ENCODE results near the gene TRIP11. TPM values are rescaled to one million over a fixed set of nuclear protein-coding genes. Genes with fewer than 3 reads are reported as not detected.

Gene TRIP11
- total and polyA plus RNA-seq, 2 of the 13 experiments (the other 11 are each of a cell fraction or from before 2014, with no cell fraction given), result 10.9 to 32.8 TPM

- no peaks in the 10 kb centered on the region for H3K79me2 ChIP-seq (ENCODE audit: insufficient read depth, low read length)
- DNase-seq (ENCODE audit: low spot score), result no peak
- ChIA-PET POLR2A (no interaction called here), CTCF (ENCODE audit: low intra/inter-chr PET ratio, low total read pairs) (no interaction called here)
- no peak overlapping the region for H3K27ac ChIP-seq (ENCODE audit: extremely low read length, insufficient read depth, low read length)
- no peak for ATAC-seq
- intact Hi-C loops (cut with micrococcal nuclease; ENCODE audit: unreplicated experiment), result no loop called here
- no peaks in the 10 kb centered on the region for H4K20me1 ChIP-seq (ENCODE audit: insufficient read depth, low read length)
- H3K27me3 ChIP-seq (ENCODE audit: control insufficient read depth in 1 of 2, insufficient read depth in 2 of 2, low read length in 2 of 2), result no peaks in the 10 kb centered on the region
- no TSS peak for BruUV-seq (replicated peaks)
- in situ Hi-C loops (cut with HindIII; ENCODE audit: extremely low pct_ligation_motif_present, low pct_unique_long_range_greater_than_20kb), result no loop called here
- no peaks in the 10 kb centered on the region for H3K36me3 ChIP-seq (replicated peaks in 1 of 2; ENCODE audit: control insufficient read depth in 1 of 2, insufficient read depth in 2 of 2, low read length in 2 of 2)
- no peak overlapping the region for H2AFZ ChIP-seq (ENCODE audit: low read length)
- no peak overlapping the region for H3K4me3 ChIP-seq (replicated peaks in 1 of 3; ENCODE audit: insufficient read depth in 1 of 3, low read depth in 2 of 3, low read length in 3 of 3)
- H3K4me1 ChIP-seq (ENCODE audit: insufficient read depth, low read length), result no peaks in the 10 kb centered on the region
- H3K9me3 ChIP-seq (ENCODE audit: low read length), result no peaks in the 10 kb centered on the region
- no peak overlapping the region for H3K4me2 ChIP-seq (ENCODE audit: low read depth, low read length)
- no peak for TF ChIP-seq FOXK1 (CRISPR knock-in tag; IDR thresholded peaks at IDR 0.05; ENCODE audit: borderline replicate concordance, low read depth)
- no peak for TF ChIP-seq BHLHE40 (IDR thresholded peaks at IDR 0.05; ENCODE audit: low read length)
- no peak for TF ChIP-seq RAD21 (CRISPR knock-in tag; IDR thresholded peaks at IDR 0.05)
- no peak overlapping the region for H3K9ac ChIP-seq (ENCODE audit: insufficient read depth, low read depth, low read length)
- FAIRE-seq, result no peak
- 66% methylated on average over 3 of the region's 3 CpGs for WGBS (ENCODE audit: low lambda C conversion rate)
These were observed 112.7 kb downstream of the TRIP11 start for GRCh38 chr14:91927191-91927590.

- H3K27me3 ChIP-seq (ENCODE audit: control insufficient read depth in 1 of 2, insufficient read depth in 2 of 2, low read length in 2 of 2), result no peaks in the 10 kb centered on the region
- TF ChIP-seq ZNF317 (CRISPR knock-in tag; IDR thresholded peaks at IDR 0.05), result no peak
- no peak for TF ChIP-seq THYN1 (CRISPR knock-in tag; IDR thresholded peaks at IDR 0.05; ENCODE audit: borderline replicate concordance, low read depth)
- TF ChIP-seq SAFB2 (CRISPR knock-in tag; IDR thresholded peaks at IDR 0.05; ENCODE audit: borderline replicate concordance, low read depth), result no peak
- no peak for TF ChIP-seq ZNF430 (CRISPR knock-in tag; IDR thresholded peaks at IDR 0.05)
- no peak for TF ChIP-seq MZF1 (CRISPR knock-in tag; IDR thresholded peaks at IDR 0.05; ENCODE audit: borderline replicate concordance)
- TF ChIP-seq ZNF260 (CRISPR knock-in tag; IDR thresholded peaks at IDR 0.05; ENCODE audit: borderline replicate concordance, low read depth), result no peak
- no peak for TF ChIP-seq SIX1 (CRISPR knock-in tag; IDR thresholded peaks at IDR 0.05; ENCODE audit: borderline replicate concordance)
- TF ChIP-seq CHCHD3 (CRISPR knock-in tag; IDR thresholded peaks at IDR 0.05), result no peak
- TF ChIP-seq PPARG (CRISPR knock-in tag; conservative IDR thresholded peaks at IDR 0.05), result no peak
- CTCF ChIA-PET (ENCODE audit: low intra/inter-chr PET ratio, low total read pairs), result no interaction called here
- no peaks in the 10 kb centered on the region for H3K79me2 ChIP-seq (ENCODE audit: insufficient read depth, low read length)
- no peaks in the 10 kb centered on the region for H3K4me1 ChIP-seq (ENCODE audit: insufficient read depth, low read length)
- in situ Hi-C loops (cut with HindIII; ENCODE audit: extremely low pct_ligation_motif_present, low pct_unique_long_range_greater_than_20kb), result no loop called here
- H3K9me3 ChIP-seq (ENCODE audit: low read length), result no peaks in the 10 kb centered on the region
- no peaks in the 10 kb centered on the region for H4K20me1 ChIP-seq (ENCODE audit: insufficient read depth, low read length)
- no peaks in the 10 kb centered on the region for H3K36me3 ChIP-seq (replicated peaks in 1 of 2; ENCODE audit: control insufficient read depth in 1 of 2, insufficient read depth in 2 of 2, low read length in 2 of 2)
- FAIRE-seq (no peak), ATAC-seq (no peak), DNase-seq (ENCODE audit: low spot score) (no peak)
- no peak overlapping the region for H3K9ac ChIP-seq (ENCODE audit: insufficient read depth, low read depth, low read length)
- no peak overlapping the region for H3K4me2 ChIP-seq (ENCODE audit: low read depth, low read length)
- no peak overlapping the region for H3K27ac ChIP-seq (ENCODE audit: extremely low read length, insufficient read depth, low read length)
- WGBS (ENCODE audit: low lambda C conversion rate), result 64% methylated on average over 15 of the region's 17 CpGs
- no peak overlapping the region for H3K4me3 ChIP-seq (replicated peaks in 1 of 3; ENCODE audit: insufficient read depth in 1 of 3, low read depth in 2 of 3, low read length in 3 of 3)
- intact Hi-C loops (cut with micrococcal nuclease; ENCODE audit: unreplicated experiment), result no loop called here
- POLR2A ChIA-PET, result no interaction called here
- BruUV-seq (replicated peaks), result no TSS peak
- H2AFZ ChIP-seq (ENCODE audit: low read length), result no peak overlapping the region
These were observed 113.5 kb downstream of the TRIP11 start for GRCh38 chr14:91926131-91926890.

All from HepG2 (cell line).